H1 (cell line): ENCODE measurements around the gene UBE2Q2. TPM values are rescaled to one million over a fixed set of nuclear protein-coding genes. Genes with fewer than 3 reads are reported as not detected.

Experiments used
- SUZ12 ChIP-seq: fragments of 200-600 bp; sonication (generic); IDR thresholded peaks from 2 replicates; pipeline ENCODE4 v1.6.1; 2012; ENCODE audit warnings: mild to moderate bottlenecking, inconsistent platforms, low read length, moderate library complexity, mixed read lengths
- ZNF274 ChIP-seq: IDR thresholded peaks from 2 replicates; pipeline ENCODE4 v1.7.0; 2012; ENCODE audit warnings: low read length, borderline replicate concordance; ENCODE audit errors: extremely low read depth
- polyA plus RNA-seq, 7 experiments: library from polyadenylated mRNA; depleted of rRNA in 3 of 7; stranded (reverse) in 5 of 7; unstranded in 2 of 7; fragments of >200 nt in 5 of 7; fragments of 200-250 nt in 2 of 7; gene quantifications; 1 replicate in 5 of 7; 2 replicates in 1 of 7; 4 replicates in 1 of 7; pipeline versions ENCODE4 v1.2.1 to v1.2.3, GENCODE V29; 2011 to 2013; ENCODE audit warnings: missing spikeins in 2 of 7, mixed read lengths in 2 of 7
- total RNA-seq: library from RNA; stranded (reverse); fragmentation: NEBNext Ultra II Directional; extraction: Animal tissue kit (Norgen Biotek cat#: 25700); gene quantifications from 2 replicates; pipeline ENCODE4 v1.2.1, GENCODE V29; 2021

The UBE2Q2 gene
- total and polyA plus RNA-seq, 2 of the 8 experiments (the other 6 are each of a cell fraction or from before 2014, with no cell fraction given): 10.1 to 22.7 TPM

DNA sequence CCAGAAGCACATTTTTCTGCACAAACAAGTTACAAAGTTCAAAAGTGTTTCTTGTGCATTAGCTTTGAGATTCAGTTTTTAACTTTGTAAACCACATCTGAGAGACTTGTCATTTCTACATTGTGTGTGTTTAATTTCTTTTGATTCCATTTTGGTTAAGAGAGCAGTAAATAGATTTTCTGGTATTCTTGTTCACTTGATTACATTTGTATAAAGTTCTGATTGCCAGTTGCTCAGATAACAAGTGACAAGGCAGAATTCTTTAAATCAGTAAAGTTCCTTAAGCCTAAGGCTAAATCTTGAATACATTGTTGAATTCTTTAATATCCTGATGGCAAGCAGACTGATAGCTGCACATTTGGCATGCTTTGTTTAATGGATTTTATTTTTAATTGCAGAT lies 57.3 kb downstream of the UBE2Q2 start (continued):
- TF ChIP-seq SUZ12: no peak
- TF ChIP-seq ZNF274: no peak
